ENCODE results near the gene GP9.

GP9 gene

DNA sequence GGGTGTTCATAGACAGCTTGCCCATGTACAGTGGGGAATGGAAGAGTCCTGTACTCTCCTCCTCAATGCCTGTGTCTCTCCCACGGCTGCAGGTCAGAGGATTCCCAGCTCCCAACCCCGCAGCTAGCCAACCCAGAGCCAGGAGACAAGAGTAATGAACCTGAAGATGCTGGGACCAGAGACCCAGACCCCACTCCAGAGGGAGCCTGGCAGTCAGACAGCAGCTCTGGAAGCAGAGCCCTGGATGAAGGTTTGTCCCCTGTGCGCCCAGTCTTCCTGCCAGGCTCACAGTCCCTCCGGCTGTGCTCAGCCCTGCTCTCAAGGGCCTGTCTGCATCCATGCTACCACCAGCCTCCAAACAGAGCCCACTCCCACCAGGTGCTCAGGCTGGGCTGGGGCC, 30.0 kb upstream of the GP9 start:
- no peak for DNase-seq

DNA sequence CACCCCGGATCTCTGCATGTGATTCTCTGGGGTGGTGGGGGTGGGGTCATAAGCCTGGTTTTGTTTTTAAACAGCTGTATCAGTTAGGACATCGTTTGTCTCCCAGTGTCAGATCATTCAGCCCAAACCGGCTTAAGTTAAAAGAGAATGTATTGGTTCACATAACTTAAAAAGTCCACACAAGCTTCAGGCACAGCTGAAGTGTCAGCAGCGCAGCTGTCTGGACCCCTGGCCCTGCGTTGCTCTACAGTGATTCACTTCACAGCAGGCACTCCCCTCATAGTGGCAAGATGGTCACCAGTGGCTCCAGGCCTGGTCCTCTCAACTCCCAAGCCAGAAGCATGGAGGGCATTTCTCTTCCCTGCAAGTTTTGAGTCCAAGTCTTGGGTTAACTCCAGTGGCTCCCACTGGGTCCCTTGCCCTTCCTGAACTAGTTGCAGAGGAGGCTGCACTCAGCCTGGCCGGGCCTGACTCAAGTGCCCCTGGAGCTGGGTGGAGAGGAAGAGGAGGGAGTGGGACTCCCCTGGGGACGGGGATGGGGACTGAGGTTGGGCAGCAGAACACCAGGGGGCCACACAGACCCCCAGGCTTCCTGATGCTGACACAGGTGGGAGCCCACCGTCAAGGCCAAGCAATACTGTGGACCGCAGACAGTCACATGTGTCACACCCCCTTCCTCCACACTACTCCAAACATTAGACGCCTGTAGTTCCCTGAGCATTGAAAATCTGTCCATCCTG, 28.9 kb upstream of the GP9 start:
- no peak for DNase-seq

DNA sequence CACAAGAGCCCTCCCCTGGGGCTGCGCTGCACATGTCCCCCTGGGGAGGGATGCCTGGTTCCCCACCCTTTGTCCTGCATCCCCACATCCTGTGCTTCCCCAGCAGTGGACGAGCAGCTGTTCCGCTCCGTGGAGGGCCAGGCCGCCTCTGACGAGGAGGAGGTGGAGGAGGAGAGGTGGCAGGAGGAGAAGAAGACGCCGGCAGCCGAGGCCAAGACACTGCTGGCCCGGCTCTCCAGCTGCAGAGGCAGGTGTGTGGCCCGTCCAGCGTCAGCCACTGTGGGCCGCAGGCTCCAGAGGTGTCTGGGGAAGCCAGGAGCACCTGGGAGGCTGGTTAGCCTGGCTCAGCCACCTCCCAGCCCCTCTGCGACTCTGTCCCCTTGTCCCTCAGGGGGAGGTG, 27.9 kb upstream of the GP9 start:
- no peak for DNase-seq

DNA sequence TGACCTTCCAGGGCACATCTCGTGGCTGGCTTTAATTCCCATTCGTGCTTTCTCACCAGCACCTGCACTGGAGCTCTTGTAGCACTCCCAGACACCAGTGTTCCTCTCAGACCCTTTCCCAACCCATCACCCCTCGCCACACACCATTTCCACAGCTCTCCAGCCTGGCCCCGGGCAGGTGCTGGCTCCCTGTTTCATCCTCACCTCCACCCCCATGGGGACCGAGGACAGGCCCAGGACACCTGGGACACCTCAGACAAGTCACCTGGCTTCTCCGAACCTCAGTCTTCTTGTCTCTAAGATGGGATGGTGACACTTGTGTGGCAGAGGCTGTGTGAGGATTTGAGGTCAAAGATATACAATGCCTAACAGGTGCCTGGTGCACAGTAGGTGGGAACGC, 27.4 kb upstream of the GP9 start:
- DNase-seq, result no peak

GRCh38 chr3:129033633-129034321, 26.8 kb upstream of the GP9 start:
- DNase-seq, result no peak

DNA sequence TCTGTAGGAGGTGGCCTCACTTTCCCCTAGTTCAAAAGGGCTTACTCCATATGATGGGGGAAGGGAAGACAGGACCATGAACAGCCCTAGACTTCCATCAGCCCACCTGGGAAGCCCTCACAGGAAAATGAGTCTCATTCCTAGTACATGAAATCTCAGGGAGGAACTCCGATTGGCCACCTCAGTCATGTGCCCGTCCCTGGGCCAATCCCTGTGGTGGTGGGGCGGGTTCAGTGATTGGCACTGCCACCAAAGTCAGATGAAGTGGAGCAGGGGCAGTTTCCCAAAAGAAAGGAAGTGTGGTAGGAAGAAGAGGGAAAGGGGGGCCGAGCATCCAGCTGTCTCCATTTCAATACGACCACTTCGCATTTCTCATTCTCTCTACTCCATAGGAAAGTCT, 25.9 kb upstream of the GP9 start:
- no peak for DNase-seq

GRCh38 chr3:129035360-129036221, 25.0 kb upstream of the GP9 start:
- DNase-seq, result no peak

DNA sequence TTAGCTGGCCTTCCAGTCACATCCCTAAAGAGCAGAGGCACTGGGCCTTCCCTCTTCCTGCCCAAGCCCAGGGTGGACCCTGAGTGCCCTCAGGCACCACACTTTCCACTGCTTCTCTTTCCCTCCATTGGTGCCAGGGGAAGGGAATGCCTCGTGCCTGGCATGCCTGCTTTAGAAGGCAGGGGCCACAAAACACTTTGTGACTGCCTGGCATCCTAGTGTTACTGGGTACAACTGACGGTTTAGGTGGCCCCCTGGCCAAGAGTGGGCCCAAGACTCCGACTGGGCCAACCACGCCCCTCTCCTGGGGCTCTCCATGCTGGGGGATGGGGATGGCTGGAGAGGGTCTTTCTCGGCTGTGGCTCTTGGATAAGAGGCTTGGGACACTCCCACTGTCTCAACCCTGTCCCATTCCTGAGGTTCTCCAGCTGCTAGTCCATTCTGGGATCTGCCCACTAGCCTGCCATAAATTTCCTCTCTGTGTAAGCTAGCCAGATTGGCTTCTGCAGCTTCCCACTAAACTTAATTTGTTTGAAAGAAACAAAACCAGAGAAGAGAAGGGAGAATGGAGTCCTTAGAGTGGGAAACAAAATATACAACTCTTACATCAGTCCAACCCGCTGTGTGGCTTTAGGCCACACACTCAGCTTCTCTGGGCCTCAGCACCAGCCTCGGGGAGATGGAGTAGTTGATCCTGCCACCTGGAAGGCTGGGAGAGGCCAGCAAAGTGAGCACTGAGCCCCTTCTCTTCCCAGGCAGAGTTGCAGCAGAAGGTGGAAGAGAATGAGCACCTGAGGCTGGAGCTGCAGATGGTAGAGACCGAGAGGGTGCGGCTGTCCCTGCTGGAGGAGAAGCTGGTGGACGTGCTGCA, 24.1 kb upstream of the GP9 start:
- DNase-seq, result no peak

DNA sequence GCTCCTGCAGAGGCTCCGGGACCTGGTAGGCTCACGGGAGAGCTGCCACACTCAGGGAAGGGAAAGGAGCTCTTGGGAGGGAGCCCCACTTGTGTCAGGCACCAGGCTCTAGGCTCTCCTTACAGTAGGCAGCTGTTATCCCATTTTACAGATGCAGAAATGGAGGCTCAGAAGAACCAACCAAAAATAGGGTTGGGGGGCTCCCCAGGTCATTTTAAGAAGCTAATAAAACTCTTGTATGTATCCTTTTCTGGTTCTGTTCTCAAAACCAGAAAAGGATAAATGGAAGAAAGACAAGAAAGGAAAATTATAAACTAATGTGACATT, 23.5 kb upstream of the GP9 start:
- DNase-seq, result no peak

DNA sequence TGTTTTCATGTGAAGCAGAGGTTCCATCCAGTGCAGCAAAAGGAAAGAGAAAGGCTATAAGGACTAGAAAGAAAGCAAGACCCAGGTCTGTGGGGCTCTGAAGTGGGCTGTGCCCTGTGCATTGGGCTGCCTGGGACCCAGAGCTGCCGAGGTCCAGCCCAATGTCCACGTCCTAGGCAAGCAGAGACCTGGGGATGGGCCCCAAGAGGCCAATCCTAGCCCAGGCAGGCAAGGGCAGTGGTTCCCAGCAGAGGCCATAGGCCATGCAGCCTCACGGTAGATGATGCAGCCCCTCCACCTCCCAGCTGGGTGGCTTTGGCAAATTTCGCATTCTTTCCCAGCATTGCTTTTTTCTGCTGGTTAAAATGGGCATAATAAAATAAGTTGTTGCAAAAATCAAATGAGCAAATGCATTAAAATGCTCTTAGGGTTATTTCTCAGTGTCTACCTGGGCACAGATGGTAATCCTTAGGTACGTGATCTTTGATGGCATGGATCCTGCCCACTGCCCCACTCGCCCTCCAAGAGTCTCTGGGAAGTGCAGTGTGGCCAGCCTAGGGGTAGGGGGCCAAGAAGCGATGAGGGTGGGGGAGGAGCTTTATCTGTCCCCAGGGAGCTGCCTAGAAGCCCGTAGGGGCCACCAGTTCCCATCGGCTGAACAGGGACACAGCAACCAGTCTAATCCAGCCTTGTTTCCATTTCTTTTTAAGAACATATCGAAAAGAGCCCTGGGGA, 22.3 kb upstream of the GP9 start:
- no peak for DNase-seq

DNA sequence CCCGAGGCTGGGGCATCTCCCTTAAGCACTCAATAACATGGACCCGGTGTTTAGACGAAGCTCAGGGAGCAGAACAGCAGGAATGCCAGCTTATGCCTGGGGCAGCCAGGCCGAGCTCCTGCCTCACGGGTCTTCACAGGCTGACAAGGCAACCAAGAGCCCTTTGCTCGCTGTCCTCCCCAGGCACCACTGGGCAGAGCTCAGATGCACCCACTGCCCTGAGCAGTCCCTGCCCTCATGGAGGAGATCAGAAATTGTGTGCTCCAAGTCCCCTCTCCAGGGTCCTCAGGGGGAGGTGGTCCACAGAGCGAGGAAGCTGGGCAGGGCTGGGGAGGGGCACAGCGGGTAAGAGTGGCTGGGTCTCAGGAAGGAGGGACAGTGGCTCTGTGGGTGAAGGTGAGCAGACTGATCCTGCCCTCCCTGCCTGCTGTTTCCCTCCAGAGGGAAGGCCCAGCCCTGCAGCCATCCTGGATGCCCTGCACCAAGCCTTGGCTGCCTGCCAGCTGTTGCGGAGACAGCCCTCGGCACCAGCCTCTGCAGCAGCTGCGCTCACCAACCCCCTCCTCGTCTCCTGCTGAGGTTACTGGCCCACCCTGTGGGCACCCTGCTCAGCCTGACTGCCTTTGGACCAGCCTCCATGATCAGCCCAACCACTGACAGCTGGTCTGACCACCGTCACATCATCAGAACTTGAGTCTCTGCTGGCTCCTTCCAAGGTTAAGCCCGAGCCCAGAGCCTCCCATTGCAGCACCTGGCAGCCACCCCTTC, 21.1 kb upstream of the GP9 start:
- DNase-seq, result no peak

DNA sequence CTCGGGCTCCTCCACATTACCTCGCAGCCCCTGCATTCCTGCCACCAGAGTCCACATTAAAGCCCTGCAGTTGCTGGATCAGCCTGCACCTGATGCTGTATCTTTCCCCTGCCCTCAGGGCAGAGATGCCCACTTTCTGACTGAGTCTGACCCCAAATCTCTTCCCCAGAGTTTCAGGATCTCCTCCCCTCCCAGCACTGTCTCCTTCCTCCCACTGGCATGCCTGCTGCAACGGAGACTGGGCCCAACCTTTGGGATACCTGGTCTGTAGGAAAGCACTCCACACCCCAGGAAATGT, 20.6 kb upstream of the GP9 start:
- DNase-seq, result no peak

- no peak for DNase-seq
Observed at GRCh38 chr3:129040579-129041300, 19.8 kb upstream of the GP9 start.

DNA sequence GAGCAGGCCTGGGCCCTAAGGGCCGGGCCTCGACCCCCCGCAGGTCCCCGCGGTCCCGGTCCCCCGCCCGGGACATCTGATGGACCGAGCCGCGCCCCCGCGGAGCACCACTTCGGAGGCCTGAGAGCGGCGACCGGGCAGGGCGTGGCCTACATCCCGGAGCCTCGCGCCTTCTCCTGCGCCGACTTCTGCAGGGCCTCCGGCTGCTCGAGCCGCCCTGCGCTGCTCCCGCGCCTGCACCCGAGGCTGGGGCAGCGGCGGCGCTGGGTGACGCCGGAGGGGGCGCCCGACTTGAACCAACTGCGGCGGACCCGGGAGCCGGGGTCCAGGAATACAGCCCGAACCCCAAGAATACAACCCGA, 14.9 kb upstream of the GP9 start:
- DNase-seq, result no peak

DNA sequence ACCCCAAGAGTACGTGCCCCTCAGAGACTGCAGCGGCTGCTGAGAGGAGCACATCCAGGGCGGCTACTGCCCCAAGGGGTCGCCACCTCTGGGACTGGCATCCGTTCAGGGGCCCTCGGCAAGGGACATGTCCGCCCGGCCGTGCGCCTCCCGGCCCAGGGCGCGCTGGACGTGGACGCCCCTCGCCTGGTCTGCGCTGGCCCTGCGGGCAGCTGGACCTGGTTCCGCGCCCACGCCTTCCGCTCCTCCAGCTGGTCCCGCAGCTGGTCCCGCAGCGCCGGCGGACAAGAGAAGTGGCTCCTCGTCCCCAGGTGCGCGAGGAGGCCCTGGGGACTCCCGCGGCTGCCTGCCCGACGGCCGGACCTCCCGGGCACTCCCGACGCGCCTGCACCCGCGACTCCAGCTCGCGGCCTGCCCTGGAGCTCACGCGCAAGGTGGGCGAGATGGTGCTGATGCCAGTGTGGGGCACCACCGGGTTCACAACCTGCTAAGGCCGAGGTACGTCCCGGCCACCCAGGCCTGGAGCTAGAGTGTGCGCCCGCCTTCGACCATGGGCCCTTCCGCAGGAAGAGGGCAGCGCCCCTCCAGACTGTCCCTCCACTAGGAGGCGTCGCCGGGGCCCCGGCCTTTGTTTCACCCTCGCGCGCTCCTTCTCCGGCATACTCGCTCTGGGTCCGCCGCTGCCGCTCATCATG, 14.4 kb upstream of the GP9 start:
- no peak for DNase-seq

GRCh38 chr3:129046732-129047552, 13.6 kb upstream of the GP9 start:
- no peak for DNase-seq

DNA sequence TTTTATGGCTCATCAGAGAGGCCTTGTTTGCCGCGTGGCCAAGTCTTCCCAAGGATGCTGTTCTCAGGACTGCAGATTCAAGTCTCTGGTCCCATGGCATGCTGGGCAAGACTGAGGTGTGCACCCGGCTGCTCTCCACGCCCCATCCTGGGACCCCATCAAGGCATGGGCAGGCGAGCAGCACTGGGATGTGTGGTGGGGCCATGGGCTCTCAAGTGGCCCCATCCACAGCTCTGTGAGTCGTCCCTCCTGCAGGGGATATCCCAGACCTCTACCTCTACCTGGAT, 13.1 kb upstream of the GP9 start:
- DNase-seq, result no peak

DNA sequence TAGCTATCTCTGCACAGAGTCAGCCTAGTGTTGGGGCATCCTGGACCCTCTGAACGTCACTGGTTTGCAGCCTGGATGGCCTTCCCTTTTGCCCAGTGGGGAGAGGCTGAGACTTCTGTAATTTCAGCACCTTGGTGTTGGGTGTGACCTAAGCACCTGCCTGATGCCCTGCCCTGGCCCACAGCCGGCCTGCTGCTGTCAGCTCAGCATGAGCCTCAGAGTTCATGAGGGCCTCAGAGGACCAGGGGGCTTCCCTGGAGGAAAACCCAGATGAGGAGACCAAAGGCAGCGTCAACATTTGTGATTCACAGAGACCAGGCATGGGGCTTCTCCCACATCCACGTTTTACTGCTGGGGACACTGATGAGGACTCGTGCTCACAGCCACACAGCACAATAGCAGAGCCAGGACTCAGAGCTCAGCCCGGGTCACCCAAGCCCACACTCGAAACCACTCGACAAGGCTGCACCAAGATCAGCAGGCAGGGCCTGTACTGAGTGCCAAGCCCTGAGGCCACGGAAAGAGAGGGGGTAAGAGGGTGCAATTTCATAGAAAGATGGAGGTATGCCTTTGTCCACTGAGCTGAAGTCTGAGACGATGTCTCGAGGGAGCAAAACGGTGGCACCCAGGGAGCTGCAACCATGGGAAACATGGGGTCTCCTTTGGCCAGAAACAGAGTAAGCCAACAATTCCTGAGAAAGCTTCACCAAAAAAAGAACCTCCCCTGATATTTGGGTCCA, 9.9 kb upstream of the GP9 start:
- no peak for DNase-seq

GRCh38 chr3:129051871-129052340, 8.7 kb upstream of the GP9 start:
- no peak for DNase-seq
